Measurements from ENCODE around the gene TSPAN8.
A peak's percentile ranks its signal among the peaks of the same experiment; 100 is the strongest.
"Not testable (repeated sequence)": the region's sequence is repeated elsewhere in the genome, so short reads cannot be mapped to it uniquely, and the experiment has no call there.

The TSPAN8 gene

DNA sequence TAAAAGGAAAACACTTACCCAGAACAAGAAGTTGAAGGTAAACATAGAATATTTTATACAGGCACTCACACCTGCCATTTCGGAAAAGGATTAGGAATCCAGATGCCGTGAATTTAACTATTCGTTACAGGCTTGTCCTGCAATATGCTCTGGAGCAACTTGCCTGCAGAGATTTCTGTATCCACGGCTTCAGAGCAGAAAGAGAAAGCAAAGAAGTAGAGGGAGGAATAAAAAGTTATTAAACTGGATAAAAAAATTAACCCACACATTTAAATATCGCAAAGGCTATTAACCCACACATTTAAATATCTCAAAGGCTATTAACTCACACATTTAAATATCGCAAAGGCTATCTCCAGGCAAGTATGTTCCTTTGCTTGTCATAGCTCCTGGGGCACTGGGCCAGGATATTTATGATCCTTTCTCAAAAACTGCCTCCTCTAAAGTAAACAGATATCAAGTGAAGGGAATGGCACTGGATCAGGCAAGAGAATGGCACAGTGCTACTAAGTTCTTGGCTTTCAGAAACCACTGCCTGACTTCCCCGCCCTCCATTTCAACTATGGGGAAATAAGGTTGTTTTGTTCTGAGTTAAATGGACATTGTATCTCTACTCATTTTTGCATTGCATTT lies at the start of gene TSPAN8:
Gene TSPAN8, minus strand, starts transcription at position 399 of the 633 bp plus-strand sequence. Its CDS starts 321 bp downstream, at position 78.
- peak; percentile 14 for DNase-seq

DNA sequence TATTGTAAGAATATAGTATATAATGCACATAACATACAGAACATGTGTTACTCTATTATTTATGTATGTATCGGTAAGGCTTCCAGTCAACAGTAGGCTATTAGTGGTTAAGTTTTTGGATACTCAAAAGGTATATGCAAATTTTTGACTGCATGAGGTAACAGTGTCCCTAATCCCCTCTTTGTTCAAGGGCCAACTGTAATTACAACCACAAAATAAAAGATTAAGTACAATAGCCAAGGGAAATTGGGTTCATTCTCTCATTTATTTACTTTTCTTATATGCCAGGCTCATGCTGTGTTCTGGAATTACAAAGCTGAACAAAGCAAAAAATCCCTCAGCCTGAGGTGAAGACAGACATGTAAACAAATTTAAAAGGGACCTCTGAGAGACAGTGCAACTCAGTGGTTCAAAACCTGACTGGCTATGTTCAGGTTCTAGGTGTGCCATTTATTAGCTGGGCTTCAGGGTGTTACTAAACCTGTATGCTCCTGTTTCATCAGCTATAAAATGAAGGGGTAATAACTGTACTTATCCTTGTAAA lies 43.4 kb upstream of the TSPAN8 start:
- DNase-seq: no peak

DNA sequence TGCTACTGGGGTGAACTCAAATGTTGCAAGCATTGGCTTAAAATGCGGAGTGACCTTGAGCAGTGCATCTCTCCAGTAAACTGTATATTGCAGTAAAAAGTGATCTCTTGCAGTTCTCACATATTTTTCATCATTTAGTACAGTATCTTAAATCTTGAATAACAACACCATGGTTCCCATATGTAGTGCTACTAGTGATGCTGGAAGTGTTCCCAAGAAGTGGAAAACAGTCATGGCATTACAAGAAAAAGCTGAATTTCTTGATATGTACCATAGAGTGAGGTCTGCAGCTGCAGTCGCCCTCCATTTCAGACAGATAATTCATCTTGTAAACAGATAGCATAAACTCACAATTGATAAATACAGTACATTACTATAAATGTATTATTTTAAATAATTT lies 42.9 kb upstream of the TSPAN8 start:
- no peak for DNase-seq

- DNase-seq: no peak
These were observed 39.7 kb upstream of the TSPAN8 start for GRCh38 chr12:71197460-71197859.

- no peak for DNase-seq
These were observed 37.6 kb upstream of the TSPAN8 start for GRCh38 chr12:71195338-71195896.

DNA sequence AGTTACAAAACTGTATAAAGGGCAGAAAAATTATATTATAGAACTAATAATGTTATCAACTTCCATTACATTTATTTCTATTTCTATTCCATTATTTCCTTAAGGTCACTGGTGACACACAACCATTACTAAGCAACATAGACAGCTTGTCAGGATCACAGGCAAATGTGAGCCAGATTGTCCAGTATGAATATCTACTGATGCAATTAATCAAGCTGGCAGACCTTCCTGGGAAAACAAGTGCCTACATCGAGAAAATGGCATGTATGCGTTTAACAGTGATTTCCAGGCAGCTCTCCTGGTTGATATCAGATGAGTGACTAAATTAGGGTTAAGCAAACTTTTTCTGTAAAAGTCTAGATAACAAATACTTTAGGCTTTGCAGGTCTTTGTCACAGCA lies 36.9 kb upstream of the TSPAN8 start:
- DNase-seq: peak; percentile 48

GRCh38 chr12:71193041-71193440 lies 35.2 kb upstream of the TSPAN8 start:
- DNase-seq: no peak

GRCh38 chr12:71191509-71192196 lies 33.9 kb upstream of the TSPAN8 start:
- DNase-seq: no peak

- DNase-seq: no peak
These were observed 33.0 kb upstream of the TSPAN8 start for GRCh38 chr12:71190822-71191221.

DNA sequence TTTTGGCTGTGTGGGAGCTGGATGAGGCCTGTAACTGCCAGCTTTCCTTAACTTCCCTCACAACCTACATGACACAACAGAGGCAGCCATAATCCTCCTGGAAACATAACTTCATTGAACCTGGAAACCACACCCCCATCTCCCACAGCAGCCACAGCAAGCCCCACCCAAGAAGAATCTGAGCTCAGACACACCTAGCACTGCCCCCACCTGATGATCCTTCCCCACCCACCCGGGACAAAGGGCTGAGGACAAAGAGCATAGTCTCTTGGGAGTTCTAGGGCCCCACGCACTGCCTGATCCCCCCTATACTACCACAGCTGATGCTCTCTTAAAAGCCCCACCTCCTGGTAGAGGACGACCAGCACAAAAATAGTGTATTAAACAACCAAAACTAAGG lies 29.6 kb upstream of the TSPAN8 start:
- DNase-seq: no peak

- no peak for DNase-seq
These were observed 28.9 kb upstream of the TSPAN8 start for GRCh38 chr12:71186571-71187288.

DNA sequence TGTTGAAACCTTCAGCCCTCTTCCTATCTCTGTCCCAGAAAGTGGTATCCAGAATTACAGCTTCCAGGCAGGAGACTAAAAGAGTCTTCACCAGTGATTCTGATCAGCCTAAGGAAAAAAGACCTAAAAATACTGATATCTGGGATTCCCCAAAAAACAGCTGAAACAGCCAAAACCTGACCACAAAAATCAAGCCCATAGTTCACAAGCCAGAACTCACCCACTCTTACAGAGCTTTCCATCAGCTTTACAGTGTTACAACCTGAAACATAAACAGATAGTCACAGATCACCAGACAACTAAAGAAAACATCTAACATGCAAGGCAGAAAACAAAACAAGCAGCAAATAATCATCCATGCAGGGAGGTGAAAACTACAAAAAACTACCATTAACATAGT lies 26.0 kb upstream of the TSPAN8 start:
- DNase-seq: no peak

GRCh38 chr12:71183018-71183417 lies 25.2 kb upstream of the TSPAN8 start:
- no peak for DNase-seq

DNA sequence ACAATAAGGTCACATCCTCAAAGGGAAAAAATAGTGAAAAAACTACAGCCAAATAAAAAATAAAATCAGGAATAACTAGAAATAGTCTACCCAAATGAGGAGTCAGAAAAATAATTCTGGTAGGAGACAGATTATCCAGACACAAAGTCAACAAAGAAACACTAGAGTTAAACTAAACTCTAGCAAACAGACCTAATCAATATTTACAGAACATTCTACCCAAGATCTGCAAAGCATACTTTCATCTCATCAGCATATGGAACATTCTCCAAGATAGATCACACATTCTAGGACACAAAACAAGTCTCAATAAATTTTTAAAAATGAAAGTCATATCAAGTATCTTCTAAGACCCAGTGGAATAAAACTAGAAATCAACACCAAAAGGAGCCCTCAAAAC lies 20.4 kb upstream of the TSPAN8 start:
- DNase-seq: no peak

DNA sequence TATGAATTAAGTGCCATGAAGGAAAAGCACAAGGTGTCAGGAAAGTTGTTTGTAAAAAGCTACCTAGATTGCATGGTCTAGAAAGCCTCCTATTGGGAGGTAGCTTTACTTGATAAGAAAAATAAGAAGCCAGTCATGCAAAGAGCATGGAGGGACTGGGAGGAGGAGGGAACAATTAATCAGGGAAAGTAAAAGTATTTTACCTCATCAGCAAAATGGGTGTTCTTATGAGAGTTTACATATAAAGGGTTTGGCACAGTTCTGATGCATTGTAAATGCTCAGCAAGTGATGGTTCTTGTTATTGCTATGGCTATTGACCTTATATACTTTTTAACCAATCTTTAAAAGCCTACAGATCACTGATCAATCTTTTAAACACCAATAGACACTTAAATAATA lies 17.0 kb upstream of the TSPAN8 start:
- DNase-seq: no peak

- no peak for DNase-seq
These were observed 16.3 kb upstream of the TSPAN8 start for GRCh38 chr12:71174146-71174545.

- DNase-seq: no peak
These were observed 12.7 kb upstream of the TSPAN8 start for GRCh38 chr12:71170456-71170855.

- DNase-seq: no peak
These were observed 11.5 kb upstream of the TSPAN8 start for GRCh38 chr12:71169286-71169685.

DNA sequence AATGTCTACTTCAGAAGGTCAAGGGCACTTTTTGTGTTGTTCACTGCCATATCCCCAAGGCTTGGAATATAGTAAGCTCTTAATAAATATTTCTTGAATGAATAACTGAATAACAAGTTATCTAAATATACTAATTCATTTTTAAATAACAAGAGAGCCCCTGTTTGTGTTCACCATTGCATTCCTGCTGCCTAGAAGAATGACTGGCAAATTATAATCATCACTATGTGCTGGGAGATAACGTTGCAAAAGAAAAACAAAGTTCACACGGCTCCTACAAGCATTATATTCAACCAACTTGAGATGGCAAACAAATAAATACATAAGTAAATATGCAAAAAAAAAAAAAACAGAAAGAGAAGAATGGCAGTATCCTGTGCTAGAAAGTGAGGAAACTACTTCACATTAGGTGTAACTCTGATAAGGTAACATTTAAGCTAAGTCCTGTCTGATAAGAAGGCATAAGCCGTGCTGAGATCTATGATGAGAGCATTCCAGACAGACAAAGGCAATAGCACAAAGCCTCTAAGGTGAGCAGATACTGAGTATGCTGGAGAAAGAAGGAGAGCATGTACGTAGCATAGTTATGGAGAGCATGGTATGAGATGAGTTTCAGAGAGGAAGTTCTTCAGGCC lies 9.2 kb upstream of the TSPAN8 start:
- DNase-seq: no peak

DNA sequence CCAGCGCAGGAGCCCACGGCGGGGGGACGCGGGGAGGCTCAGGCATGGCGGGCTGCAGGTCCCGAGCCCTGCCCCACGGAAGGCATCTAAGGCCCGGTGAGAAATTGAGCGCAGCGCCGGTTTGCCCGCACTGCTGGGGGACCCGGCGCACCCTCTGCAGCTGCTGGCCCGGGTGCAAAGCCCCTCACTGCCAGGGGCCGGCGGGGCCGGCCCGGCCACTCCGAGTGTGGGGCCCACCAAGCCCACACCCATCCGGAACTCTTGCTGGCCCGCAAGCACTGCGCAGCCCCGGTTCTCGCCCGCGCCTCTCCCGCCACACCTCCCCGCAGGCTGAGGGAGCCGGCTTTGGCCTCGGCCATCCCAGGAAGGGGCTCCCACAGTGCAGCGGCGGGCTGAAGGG lies 8.5 kb upstream of the TSPAN8 start:
- no peak for DNase-seq

GRCh38 chr12:71165780-71166179 lies 8.0 kb upstream of the TSPAN8 start:
- not testable (repeated sequence) for DNase-seq

DNA sequence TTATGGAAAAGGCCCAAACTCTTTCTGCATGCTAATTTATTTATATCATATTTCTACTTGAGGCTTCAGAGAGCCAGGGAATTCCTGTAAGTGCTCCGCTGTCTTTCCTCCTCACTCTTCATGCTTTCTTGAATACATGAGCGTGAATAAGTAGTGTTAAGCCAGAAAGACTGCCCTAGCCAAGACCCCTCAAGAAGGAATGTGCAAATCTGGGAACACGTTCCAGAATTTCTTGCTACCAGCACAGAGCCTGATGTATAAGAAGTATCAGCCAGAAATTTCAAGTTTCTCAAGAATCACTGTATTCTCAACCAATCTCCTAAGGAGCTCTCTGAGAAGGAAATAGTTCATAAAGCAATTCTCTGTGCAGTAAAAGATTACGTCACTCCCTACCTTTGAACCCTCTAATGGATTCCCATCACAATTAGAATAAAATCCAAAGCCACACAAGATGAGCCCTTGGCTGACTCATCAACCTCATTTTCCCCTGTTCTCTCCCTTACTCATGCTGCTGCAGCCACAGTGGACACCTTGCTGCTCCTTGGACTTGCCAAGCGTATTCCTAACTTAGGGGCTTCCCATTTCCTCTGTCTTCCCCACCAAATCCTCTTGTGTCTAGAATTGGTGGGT lies 6.9 kb upstream of the TSPAN8 start:
- DNase-seq: no peak

DNA sequence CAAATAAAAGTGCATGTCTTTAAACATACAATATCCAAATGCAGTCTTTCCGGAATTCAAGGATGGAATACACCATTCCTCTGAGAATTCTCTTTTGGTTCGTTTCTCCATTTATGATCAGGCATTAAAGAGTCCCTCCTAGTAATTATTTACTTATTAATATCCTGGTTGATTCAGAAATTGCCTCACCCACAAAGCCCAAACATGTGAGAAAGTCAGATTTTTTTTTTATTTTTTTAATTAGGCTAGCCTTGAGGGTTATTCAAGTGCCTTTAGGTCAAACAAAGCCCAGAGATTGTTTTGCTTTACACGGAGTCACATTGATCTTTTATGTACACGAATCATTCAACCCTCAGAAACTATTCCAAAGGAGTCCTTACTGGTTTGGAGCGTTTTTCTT lies 6.4 kb upstream of the TSPAN8 start:
- DNase-seq: no peak

Data from DMS 273 treated with DMSO at 0.1 percent for 48 hours (cell line).